H1 (cell line): ENCODE data around the gene NCL. TPM values are rescaled to one million over a fixed set of nuclear protein-coding genes. Genes with fewer than 3 reads are reported as not detected.
"Not testable (repeated sequence)": the region's sequence is repeated elsewhere in the genome, so short reads cannot be mapped to it uniquely, and the experiment has no call there.

ENCODE experiments used
- CTCF ChIA-PET: fragments of 300-600 bp; sonication (Branson Sonifier 250); formaldehyde crosslinking; loops from one replicate; lab custom pipeline; 2021; ENCODE audit not compliant: partially characterized antibody; lab: Charles Lee
- POLR2A ChIA-PET: fragments of 300-600 bp; sonication (Branson Sonifier 250); formaldehyde crosslinking; loops from one replicate; lab custom pipeline; 2021; ENCODE audit warnings: inconsistent platforms; ENCODE audit not compliant: partially characterized antibody; lab: Charles Lee
- DNase-seq, 2 experiments: peaks; one replicate each; pipeline versions ENCODE4 v3.0.0 to v3.0.0-alpha.2; 2010 to 2022; ENCODE audit warnings: low spot score in 2 of 2, low read depth in 1 of 2, mixed read lengths in 1 of 2
- FAIRE-seq: peaks from 2 replicates; lab custom pipeline; 2011; peaks lifted over from hg19 to GRCh38; lab: Jason Lieb, UNC
- H2AFZ ChIP-seq: 2 replicates; pipeline ENCODE4 v1.8.1; 2012; ENCODE audit warnings: low read length, inconsistent platforms
- H2AK5ac ChIP-seq: 2 replicates; pipeline ENCODE4 v1.6.1; 2013; ENCODE audit warnings: low read depth, low read length
- H2BK120ac ChIP-seq: replicated peaks from 2 replicates; pipeline ENCODE3; 2013; ENCODE audit warnings: low read depth, low read length, inconsistent platforms
- H2BK12ac ChIP-seq: 2 replicates; pipeline ENCODE4 v1.6.1; 2013; ENCODE audit warnings: low read depth, low read length
- H2BK15ac ChIP-seq: 2 replicates; pipeline ENCODE4 v1.6.1; 2013; ENCODE audit warnings: low read length
- H2BK20ac ChIP-seq: 2 replicates; pipeline ENCODE4 v1.6.1; 2013; ENCODE audit warnings: low read length
- H2BK5ac ChIP-seq: 2 replicates; pipeline ENCODE4 v1.6.1; 2013; ENCODE audit warnings: low read depth, low read length
- H3K14ac ChIP-seq: 2 replicates; pipeline ENCODE4 v1.6.1; 2013; ENCODE audit warnings: inconsistent platforms; ENCODE audit not compliant: insufficient read length
- H3K18ac ChIP-seq: 2 replicates; pipeline ENCODE4 v1.6.1; 2013; ENCODE audit warnings: low read length; ENCODE audit errors: extremely low read depth
- H3K23ac ChIP-seq: 2 replicates; pipeline ENCODE4 v1.6.1; 2013; ENCODE audit warnings: inconsistent platforms; ENCODE audit not compliant: insufficient read length
- H3K23me2 ChIP-seq: 2 replicates; pipeline ENCODE4 v1.6.1; 2013; ENCODE audit warnings: low read depth, low read length
- H3K27ac ChIP-seq: 2 replicates; pipeline ENCODE4 v1.6.1; 2011; ENCODE audit warnings: low read depth, low read length, inconsistent platforms
- H3K27me3 ChIP-seq, 4 experiments: replicated peaks in 1 of 4; 1 replicate in 1 of 4; 2 replicates in 3 of 4; pipeline versions ENCODE4 v1.6.1 to v1.8.1; 2011 to 2013; ENCODE audit warnings: low read length in 3 of 4, mild to moderate bottlenecking in 3 of 4, inconsistent platforms in 2 of 4, mixed read lengths in 2 of 4, moderate library complexity in 1 of 4; ENCODE audit not compliant: control insufficient read depth in 3 of 4, insufficient read depth in 3 of 4; ENCODE audit errors: extremely low read depth in 1 of 4
- H3K36me3 ChIP-seq, 4 experiments: 2 replicates each; pipeline versions ENCODE4 v1.6.1 to v1.8.1; 2011 to 2013; ENCODE audit warnings: mild to moderate bottlenecking in 4 of 4, low read length in 3 of 4, moderate library complexity in 2 of 4, control low read depth in 1 of 4, inconsistent platforms in 1 of 4; ENCODE audit not compliant: insufficient read depth in 4 of 4, control insufficient read depth in 2 of 4
- H3K4ac ChIP-seq: replicated peaks from 2 replicates; pipeline ENCODE3; 2013; ENCODE audit warnings: low read length, low read depth, mixed read lengths, inconsistent platforms; ENCODE audit not compliant: insufficient read length
- H3K4me1 ChIP-seq, 4 experiments: replicated peaks in 1 of 4; 1 replicate in 1 of 4; 2 replicates in 3 of 4; pipeline versions ENCODE4 v1.6.1 to v1.8.1; 2011 to 2013; ENCODE audit warnings: low read length in 3 of 4, inconsistent platforms in 2 of 4, mixed read lengths in 1 of 4; ENCODE audit not compliant: insufficient read depth in 4 of 4, control insufficient read depth in 3 of 4
- H3K4me2 ChIP-seq, 2 experiments: 2 replicates each; pipeline versions ENCODE4 v1.6.1 to v1.8.1; 2011 to 2013; ENCODE audit warnings: low read depth in 2 of 2, low read length in 2 of 2, control low read depth in 1 of 2, inconsistent platforms in 1 of 2, mild to moderate bottlenecking in 1 of 2; ENCODE audit not compliant: insufficient read depth in 1 of 2
- H3K4me3 ChIP-seq, 4 experiments: fragments of 200-600, 300-600 bp in 1 of 4; sonication (generic), shearing (Covaris generic), sonication (Bioruptor Twin) in 1 of 4; 2 replicates each; pipeline versions ENCODE4 v1.5.1 to v1.8.1; 2011 to 2016; ENCODE audit warnings: low read length in 4 of 4, low read depth in 3 of 4, control low read depth in 2 of 4, inconsistent platforms in 2 of 4, mild to moderate bottlenecking in 2 of 4, mixed read lengths in 1 of 4, moderate library complexity in 1 of 4; ENCODE audit not compliant: insufficient read depth in 2 of 4; ENCODE audit errors: extremely low read depth in 1 of 4
- H3K56ac ChIP-seq: replicated peaks from 2 replicates; pipeline ENCODE3; 2013; ENCODE audit warnings: low read depth, mild to moderate bottlenecking, mixed read lengths, low read length, inconsistent platforms; ENCODE audit not compliant: insufficient read length
- H3K79me1 ChIP-seq: 2 replicates; pipeline ENCODE4 v1.6.1; 2013; ENCODE audit warnings: low read depth, low read length, control low read depth
- H3K79me2 ChIP-seq, 2 experiments: 2 replicates each; pipeline versions ENCODE4 v1.6.1 to v1.8.1; 2012 to 2013; ENCODE audit warnings: low read length in 2 of 2, mild to moderate bottlenecking in 2 of 2, inconsistent platforms in 1 of 2; ENCODE audit not compliant: insufficient read depth in 2 of 2, control insufficient read depth in 1 of 2
- H3K9ac ChIP-seq, 4 experiments: replicated peaks in 1 of 4; 1 replicate in 1 of 4; 2 replicates in 3 of 4; pipeline versions ENCODE4 v1.6.1 to v1.8.1; 2011 to 2013; ENCODE audit warnings: low read depth in 3 of 4, low read length in 3 of 4, control low read depth in 2 of 4, mild to moderate bottlenecking in 2 of 4, moderate library complexity in 2 of 4, inconsistent platforms in 1 of 4; ENCODE audit errors: extremely low read depth in 1 of 4
- H3K9me3 ChIP-seq, 2 experiments: 2 replicates each; pipeline versions ENCODE4 v1.6.1 to v1.8.1; 2012 to 2013; ENCODE audit warnings: mild to moderate bottlenecking in 2 of 2, moderate library complexity in 2 of 2, control low read depth in 1 of 2, inconsistent platforms in 1 of 2, low read depth in 1 of 2, low read length in 1 of 2, mixed read lengths in 1 of 2; ENCODE audit not compliant: insufficient read depth in 2 of 2
- H4K20me1 ChIP-seq, 2 experiments: replicated peaks in 1 of 2; 2 replicates each; pipeline versions ENCODE3 to v1.8.1; 2011 to 2013; ENCODE audit warnings: inconsistent platforms in 2 of 2, low read length in 2 of 2, mild to moderate bottlenecking in 1 of 2; ENCODE audit not compliant: insufficient read depth in 2 of 2, control insufficient read depth in 1 of 2
- H4K5ac ChIP-seq: 2 replicates; pipeline ENCODE4 v1.6.1; 2013; ENCODE audit warnings: low read length, low read depth, mixed read lengths, inconsistent platforms; ENCODE audit not compliant: insufficient read length
- H4K8ac ChIP-seq: 2 replicates; pipeline ENCODE4 v1.8.0; 2013; ENCODE audit warnings: mild to moderate bottlenecking, moderate library complexity, low read length, inconsistent platforms; ENCODE audit not compliant: insufficient read depth; ENCODE audit errors: extremely low read depth
- H4K91ac ChIP-seq: replicated peaks from 2 replicates; pipeline ENCODE3; 2013; ENCODE audit warnings: low read length, mixed read lengths, inconsistent platforms; ENCODE audit not compliant: insufficient read length
- WGBS, 2 experiments: shearing (Covaris generic) in 1 of 2; methylation state at CpG; one replicate each; pipeline versions ENCODE4 v1.1.6 to v1.1.7; 2013 to 2015; ENCODE audit warnings: low lambda C conversion rate in 2 of 2, mixed read lengths in 2 of 2, inconsistent platforms in 1 of 2, low coverage in 1 of 2, missing lambda C conversion rate in 1 of 2; ENCODE audit not compliant: insufficient replicate concordance in 2 of 2, insufficient coverage in 1 of 2, insufficient read length in 1 of 2; ENCODE audit errors: extremely low coverage in 1 of 2, missing lambda C conversion rate in 1 of 2; 5-methylcytosine and 5-hydroxymethylcytosine counted together
- polyA plus RNA-seq, 7 experiments: library from polyadenylated mRNA; depleted of rRNA in 3 of 7; stranded (reverse) in 5 of 7; unstranded in 2 of 7; fragments of >200 nt in 5 of 7; fragments of 200-250 nt in 2 of 7; gene quantifications; 1 replicate in 5 of 7; 2 replicates in 1 of 7; 4 replicates in 1 of 7; pipeline versions ENCODE4 v1.2.1 to v1.2.3, GENCODE V29; 2011 to 2013; ENCODE audit warnings: missing spikeins in 2 of 7, mixed read lengths in 2 of 7
- total RNA-seq: library from RNA; stranded (reverse); fragmentation: NEBNext Ultra II Directional; extraction: Animal tissue kit (Norgen Biotek cat#: 25700); gene quantifications from 2 replicates; pipeline ENCODE4 v1.2.1, GENCODE V29; 2021

The NCL gene
- total and polyA plus RNA-seq, 2 of the 8 experiments (the other 6 are each of a cell fraction or from before 2014, with no cell fraction given): 61.2 to 1,478 TPM

GRCh38 chr2:231460841-231461240 is 3.4 kb downstream of the NCL start:
- not testable (repeated sequence) for H3K9ac ChIP-seq
- Histone ChIP-seq H3K4me2 (peak overlapping the region in 1 of 2 experiments; percentile 9; a peak in 1 of 4 replicates), H4K20me1 (peaks cover 30 to 40% of the 10 kb centered on the region in 2 experiments)

More at GRCh38 chr2:231460841-231461240, 3.4 kb downstream of the NCL start:
- not testable (repeated sequence) for H4K91ac ChIP-seq, H2AK5ac ChIP-seq, H3K27ac ChIP-seq, H2BK15ac ChIP-seq, H2BK5ac ChIP-seq, H2BK12ac ChIP-seq, H3K18ac ChIP-seq, H3K4ac ChIP-seq, H4K5ac ChIP-seq, DNase-seq, FAIRE-seq, H2AFZ ChIP-seq, H3K27me3 ChIP-seq, H3K9me3 ChIP-seq, H2BK20ac ChIP-seq, H3K56ac ChIP-seq, H3K4me3 ChIP-seq, H3K14ac ChIP-seq, H3K79me1 ChIP-seq, H4K8ac ChIP-seq, H3K23ac ChIP-seq, H2BK120ac ChIP-seq
- ChIA-PET POLR2A (interaction anchor here (1.3 to 14.9 kb wide), 13 partner anchors 4 to 349 kb away, joined by 3 to 431 read pairs (median 53); partner anchors contain the start of gene NCL), CTCF (interaction anchor here (1.2 kb wide), 1 partner anchor 228 kb away, joined by 3 read pairs; no protein-coding TSS in a partner anchor)
- 96% methylated on average over 10 of the region's 10 CpGs; no CpG with 5 or more reads in 1 of the 2 experiments for whole genome bisulfite sequencing, 2 experiments
- Histone ChIP-seq H3K23me2 (peaks cover 11% of the 10 kb centered on the region), H3K4me1 (peaks cover 0 to 18% (median 6%) of the 10 kb centered on the region in 4 experiments; a peak in 6 of 7 replicates), H3K36me3 (peaks cover 66 to 75% (median 71%) of the 10 kb centered on the region in 4 experiments), H3K79me2 (peaks cover 25 to 57% of the 10 kb centered on the region in 2 experiments)
